Left kidney (tissue), 2 donors: ENCODE data around the gene TSPAN32. TPM values are rescaled to one million over a fixed set of nuclear protein-coding genes. Genes with fewer than 3 reads are reported as not detected.
A peak's percentile ranks its signal among the peaks of the same experiment; 100 is the strongest.
"Not testable (repeated sequence)": the region's sequence is repeated elsewhere in the genome, so short reads cannot be mapped to it uniquely, and the experiment has no call there.

Source experiments
- DNase-seq: peaks from one replicate; pipeline ENCODE4 v3.0.0-alpha.2; 2013
- polyA plus RNA-seq: library from polyadenylated mRNA; unstranded; fragments of 120-200 nt; gene quantifications from one replicate; pipeline ENCODE4 v1.2.1, GENCODE V29; 2013; ENCODE audit not compliant: insufficient read length

Gene TSPAN32
- polyA plus RNA-seq, 1 donor: 1.9 TPM

DNA sequence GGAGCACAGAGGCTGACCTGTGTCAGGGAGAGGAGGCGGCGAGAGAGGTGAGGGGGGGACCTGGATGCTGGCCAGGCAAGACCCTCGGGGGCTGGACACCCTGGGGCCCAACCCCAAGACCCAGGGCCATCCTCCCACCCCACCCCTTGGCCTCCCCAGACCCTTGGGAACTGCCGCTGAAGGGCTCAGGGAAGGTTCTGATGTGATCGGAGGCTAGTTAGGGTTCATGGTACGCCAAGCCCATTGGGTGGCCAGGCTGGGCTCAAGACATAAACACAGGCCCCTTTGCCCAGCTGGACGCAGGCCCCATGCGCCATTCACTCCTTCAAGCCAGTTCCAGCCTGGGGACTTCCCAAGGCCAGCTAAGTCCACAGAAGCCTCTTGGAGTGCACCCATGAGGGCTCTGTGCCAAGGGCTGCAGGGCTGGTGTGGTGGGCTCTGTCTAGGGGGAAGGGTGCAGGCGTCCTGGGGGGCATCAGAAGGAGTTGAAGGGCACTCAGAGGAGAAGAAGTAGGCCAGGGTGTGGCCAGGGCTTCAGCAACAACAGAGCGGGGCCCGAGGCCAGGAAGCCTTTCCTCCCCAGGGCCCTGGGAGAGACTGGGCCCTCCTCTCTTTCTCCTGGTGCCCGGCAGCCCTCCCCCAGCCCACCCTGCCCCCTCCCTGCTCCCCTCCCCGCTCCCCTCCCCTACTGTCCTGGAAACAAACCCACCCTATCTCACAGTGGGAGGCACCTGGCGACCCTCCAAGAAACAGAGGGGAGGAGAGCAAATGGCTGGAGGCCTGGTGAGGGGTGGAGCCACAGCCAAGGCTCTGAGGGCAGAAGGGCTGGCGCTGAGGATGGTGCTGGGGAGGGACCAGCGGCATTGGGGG, 12.9 kb downstream of the TSPAN32 start:
- DNase-seq: peak; percentile 90

DNA sequence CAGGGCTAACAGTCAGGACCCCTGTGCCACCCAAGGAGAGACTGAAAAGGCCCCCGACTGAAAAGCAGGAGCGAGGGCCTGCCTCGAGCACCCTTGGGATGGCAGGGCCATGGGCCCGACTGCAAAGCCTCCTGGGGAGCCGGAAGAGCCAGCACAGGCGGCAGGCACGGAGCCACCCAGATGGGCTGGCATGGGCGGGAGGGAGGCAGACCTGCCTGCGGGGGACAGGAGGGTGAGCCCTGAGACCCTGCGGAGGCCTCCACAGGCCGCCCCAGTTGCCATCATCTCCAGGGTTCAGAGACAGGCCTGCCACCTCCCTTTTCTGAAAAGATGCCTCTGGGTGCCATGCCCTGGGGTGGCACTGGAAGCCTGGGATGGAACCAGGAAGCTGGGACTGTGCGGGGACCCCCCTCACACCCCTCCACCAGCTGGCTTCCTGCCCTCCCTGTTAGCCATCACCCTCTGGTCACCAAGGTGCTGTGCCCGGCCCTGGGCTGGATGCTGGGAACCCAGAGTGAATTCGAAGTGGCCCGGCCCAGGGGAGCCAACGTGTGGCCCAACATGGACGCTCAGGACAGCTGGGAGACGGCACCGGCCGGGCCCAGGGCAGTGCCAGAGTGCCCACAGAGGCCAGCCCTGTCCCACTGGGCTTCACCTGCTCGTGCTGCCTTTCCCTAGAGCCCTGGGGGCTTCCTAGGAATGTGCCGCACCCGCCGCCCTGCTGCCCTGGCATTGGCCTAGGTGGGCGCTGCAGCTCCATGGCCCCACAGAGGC, 13.8 kb downstream of the TSPAN32 start:
- no peak for DNase-seq

DNA sequence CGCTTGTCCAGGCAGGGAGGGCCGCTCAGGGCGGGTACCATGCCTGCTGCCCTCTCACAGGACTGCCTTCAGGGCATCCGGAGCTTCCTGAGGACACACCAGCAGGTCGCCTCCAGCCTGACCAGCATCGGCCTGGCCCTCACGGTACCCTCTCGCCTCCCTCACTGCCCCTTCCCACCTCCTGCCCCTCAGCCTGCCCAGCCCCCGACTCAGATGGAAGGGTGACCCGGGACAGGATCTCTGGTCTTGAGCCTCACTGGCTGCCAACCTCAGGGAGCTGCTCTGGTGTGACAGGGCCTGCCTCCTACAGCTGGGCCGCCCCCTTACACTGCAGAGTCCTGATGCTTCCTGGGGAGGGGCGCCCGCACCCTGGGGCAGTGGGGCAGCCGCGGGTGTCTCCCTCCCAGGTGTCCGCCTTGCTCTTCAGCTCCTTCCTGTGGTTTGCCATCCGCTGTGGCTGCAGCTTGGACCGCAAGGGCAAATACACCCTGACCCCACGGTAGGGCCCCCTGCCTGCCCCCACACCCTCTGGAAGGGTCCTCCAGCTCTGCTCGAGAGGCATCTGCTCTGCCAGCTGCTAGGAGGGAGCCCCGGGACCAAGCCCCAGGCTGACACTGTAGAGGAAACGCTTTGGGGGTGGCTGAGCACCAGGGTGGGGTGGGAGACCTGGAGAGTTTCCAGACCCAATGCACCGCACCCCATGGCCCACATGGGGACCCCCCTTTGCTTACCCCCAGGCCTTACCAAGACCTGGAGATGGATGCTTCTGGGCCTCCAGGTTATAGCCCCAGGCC, 14.6 kb downstream of the TSPAN32 start:
- DNase-seq: no peak

DNA sequence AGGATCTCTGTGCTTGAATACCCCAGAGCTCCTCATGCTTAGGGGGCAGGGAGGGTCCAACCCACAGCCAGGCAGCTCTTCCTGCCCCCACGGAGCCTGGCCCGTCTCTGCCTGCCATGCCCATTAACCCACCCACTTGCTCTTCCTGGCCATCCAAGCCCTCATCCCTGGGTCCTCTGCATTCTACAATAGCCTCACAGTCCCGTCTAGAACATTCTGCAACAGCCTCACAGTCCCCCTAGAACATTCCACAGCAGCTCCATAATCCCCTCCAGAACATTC, 15.1 kb downstream of the TSPAN32 start:
- no peak for DNase-seq

DNA sequence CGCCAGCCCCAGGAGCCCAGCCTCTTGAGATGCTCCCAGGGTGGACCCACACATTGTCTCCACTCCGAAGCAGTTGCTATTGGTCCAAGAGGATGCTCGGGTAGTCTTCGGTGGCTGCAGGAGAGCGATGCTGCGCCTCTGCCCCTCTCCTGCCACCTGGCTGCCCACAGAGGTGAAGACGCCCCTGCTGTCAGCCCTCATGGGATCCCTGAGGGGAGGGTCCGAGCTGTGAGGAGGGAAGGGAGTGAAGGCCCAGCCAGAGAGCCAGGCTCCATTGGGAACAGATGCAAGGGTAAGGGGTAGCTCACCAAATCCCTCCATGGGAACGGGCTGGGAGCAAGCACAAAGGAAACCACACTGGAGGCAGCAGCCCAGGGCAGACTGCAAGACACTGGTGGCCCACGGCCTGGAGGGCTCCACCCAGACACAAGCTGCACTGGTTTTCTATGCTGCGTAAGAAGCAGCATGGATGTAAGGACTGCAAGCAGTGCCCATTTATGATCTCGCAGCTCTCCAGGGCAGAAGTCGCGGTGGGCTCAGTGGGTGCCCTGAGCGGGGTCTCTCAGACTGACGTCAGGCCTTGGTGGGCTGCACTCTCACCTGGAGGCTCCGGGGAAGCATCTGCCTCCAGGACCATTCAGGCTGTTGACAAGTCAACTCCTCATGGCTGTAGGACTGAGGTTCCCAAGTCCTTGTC, 15.7 kb downstream of the TSPAN32 start:
- no peak for DNase-seq

DNA sequence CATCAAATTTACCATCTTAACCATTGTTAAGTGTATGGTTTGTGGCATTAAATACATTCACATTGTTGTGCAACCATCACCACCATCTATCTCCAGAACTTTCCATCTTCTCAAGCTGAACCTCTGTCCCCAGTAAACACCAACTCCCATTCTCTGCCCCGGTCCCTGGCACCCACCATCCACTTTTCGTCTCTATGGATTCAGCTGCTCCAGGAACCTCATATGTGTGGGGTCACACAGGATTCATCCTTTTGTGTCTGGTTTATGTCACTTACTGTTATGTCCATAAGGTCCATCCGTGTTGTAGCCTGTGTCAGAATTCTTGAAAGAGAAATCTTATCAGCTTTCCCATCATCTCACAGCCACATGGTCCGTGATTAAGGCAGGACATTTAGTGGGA, 16.3 kb downstream of the TSPAN32 start:
- DNase-seq: no peak

DNA sequence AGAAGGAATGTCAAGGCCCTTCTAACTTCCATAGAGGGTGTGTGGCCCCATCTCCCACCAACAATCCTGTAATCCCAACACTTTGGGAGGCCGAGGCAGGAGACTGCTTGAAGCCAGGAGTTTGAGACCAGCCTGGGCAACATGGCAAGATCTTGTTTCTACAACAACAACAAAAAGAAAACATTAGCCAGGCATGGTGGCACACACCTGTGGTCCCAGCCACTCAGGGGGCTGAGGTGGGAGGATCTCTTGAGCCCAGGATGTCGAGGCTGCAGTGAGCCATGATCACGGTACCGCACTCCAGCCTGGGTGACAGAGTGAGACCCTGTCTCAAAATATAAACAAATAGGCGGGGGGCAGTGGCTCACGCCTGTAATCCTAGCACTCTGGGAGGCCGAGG, 16.9 kb downstream of the TSPAN32 start:
- no peak for DNase-seq

DNA sequence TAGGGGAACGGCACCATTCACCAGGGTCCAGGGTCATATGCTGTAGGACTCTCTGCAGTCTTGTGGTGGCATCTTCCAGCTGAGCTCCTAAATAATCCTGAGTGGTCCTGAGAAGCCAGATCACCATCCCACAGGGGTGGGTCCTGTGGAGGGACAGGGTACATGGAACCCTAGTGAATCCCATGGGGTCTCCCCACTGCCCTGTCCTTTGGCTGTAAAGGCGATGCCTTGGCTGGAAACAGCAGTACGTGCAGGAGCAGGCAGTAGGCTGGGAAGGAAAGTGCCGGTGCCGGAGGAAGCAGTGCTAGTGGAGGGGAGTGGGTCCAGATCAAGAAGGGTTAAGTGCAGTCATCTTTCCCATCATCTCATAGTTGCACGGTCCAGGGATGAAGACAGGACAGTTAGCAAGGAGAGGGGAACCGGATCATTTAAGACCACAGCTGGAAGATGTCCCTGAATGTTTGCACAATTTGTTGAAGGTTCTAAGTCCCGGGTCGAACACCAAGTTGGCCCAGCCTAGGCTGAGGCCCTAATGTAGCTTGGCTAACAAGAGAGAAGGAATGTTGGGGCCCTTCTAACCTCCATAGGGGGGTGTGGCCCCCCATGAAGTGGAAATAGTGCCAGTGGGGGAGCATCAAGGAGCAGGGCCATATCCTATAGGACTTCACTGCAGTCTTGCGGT, 18.1 kb downstream of the TSPAN32 start:
- no peak for DNase-seq

DNA sequence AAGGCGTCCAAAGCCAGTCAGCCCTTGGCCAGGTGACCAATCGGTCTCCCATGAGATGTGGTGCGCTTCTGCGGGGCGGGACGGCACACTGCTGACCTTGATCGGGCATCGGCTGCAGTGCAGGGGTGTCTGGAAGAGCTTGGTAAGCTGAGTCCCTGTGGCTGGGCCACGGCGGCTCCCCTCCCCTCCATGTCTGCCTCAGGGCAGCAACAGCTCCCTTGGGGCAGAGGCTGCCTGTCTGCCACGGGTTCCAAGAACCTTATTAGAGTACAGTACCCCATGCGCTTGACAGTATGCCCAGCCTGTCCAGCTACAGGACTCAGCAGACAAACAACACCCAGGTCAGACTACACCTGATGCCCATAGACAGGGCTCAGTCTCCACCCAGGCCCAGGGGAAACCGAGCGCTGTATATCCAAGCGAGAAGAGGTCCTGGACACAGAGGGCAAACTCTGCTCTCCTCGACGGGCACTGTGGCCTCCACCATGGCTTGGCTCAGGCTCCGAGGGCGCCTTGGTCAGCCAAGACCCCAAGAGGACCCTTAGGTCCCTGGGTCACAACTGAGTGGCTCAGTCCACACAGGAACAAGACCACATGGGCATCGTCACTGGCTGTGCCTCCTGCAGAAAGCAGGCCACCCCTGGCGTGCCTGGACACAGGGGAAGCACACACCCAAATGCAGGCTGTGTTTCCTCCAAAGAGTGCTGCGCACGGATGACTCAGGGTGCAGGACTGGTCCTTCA, 18.9 kb downstream of the TSPAN32 start:
- no peak for DNase-seq

DNA sequence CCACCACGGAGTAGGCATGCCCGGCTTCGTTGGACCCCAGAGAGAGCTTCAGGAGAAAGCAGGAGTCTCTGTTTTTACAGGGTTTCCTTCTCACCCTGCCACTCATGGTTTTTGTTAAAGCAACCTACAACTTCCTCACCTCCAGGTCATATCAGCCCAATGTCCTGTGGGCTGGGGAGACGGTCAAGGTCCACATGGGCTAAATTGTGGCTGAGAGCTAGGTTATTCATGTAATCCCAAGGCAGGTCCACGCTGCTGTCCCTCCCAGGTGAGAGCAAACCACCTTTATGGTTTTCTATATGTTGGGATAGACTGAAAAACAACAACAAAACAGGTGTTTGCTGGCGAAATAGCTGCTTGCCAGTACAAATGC, 19.5 kb downstream of the TSPAN32 start:
- no peak for DNase-seq

DNA sequence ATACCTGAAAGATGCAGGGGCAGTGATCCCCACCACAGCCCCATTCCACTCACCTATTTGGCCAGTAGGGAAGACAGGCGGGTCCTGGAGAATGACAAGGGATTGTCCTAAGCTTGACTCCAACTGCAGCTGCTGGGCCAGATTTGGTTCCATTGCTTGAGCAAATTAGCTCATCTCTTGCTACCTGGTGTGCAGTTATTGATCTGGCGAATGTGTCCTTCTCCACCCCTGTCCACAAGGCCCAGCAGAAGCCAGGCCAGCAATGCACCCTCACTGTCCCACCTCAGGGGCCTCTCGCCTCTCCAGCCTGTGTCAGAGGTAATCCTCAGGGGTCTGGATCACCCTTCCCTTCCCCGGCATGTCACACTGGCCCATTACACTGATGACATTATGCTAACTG, 23.3 kb downstream of the TSPAN32 start:
- no peak for DNase-seq

DNA sequence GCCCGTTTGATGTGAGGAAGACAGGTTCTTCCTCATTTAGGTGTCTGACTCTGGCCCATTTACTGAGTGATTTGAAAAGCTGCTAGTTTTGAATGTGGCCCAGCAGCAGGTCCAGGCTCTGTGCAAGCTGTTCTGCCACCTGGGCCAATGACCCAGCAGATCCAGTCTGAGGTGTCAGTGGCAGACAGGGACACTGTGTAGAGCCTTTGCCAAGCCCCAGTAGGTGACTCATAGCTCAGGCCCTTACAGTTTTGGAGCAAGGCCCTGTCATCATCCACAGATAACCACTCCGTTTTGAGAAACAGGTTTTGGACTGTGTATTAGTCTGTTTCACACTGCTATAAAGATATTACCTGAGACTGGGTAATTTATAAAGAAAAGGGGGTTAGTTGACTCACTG, 23.9 kb downstream of the TSPAN32 start:
- no peak for DNase-seq

DNA sequence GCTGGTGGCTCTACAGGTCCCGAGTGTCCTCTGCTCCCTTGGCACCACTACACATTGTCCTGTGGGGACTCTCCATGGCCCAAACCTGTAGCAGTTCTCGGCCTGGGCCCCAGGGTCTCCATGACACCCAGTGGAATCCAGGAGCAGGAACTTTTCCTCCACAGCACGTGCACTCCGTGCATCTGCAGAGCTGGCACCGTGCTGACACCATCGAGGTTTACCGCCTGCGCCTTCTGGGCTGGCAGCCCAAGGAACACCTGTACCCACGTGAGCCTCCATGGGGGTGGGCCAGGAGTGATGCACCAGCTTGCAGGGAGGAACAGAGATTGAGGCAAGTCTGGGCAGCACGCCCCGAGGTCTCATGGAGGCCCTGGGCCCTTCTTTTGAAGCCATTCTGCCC, 25.2 kb downstream of the TSPAN32 start:
- DNase-seq: no peak

DNA sequence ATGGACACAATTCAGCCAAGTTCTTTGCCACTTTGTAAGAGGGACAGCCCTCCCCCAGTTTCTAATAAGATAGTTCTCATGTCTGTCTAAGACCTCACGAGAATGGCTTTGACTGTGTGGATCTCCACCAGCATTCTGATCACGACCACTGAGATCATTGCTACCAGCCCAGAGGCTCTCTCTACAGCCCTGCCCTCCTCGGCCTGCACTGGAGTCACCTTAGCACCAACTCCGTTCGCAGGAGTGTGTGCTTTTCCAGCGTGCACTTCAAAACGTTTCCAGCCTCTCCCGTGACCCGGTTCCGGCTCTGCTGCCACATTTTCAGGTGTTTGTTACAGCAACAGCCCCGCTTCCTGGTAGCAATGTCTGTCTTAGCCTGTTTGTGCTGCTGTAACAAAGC, 26.2 kb downstream of the TSPAN32 start:
- no peak for DNase-seq

DNA sequence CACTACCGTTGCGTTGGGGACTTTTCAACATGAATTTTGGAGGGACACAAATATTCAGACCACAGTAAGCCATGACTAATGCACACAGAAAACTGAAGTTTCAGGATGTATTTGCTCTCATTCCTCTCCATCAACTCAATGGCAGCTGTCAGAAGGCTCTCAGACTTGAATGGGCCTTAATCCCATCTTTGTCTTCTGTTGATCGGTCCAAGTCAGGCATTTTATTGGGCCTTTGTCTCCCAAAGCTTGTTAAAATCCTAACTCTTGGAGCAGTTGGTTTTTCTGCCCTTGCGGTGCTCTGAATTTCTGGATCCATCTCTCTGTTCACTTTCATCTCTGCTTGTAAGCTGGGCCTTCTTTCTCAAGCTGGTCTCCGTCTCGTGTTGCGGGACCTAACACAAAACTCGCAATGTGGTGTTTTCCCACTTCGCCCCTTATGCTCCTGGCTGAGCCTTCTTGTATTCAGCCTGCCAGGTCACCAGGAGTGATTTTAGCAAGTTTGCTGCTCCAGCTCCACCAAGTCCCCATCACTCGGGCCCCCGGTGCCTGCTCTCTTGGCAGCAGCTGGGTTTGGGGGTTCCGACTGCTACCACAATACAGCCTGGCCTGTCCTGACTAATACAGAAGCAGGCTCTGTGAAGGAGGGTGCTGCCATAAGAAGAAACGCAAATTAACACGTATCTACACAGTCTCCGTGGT, 27.0 kb downstream of the TSPAN32 start:
- no peak for DNase-seq

DNA sequence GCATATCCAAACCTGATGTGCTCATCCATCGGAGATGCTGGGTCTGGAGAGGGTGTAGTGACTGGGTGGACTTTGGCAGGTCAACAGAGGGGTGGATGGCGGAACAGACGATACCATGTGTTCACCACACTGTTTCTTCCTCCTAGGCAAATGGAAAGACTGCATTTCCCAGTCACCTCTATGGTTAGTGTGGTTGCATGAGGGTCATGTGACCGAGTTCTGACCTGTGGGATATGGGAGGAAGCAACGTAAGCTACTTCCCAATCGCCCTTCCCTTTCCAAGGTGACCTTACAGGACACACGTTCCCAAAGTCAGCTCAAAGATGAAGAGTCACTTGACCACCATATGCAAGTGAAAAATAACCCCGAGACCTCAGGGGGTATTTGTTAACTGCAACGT, 27.7 kb downstream of the TSPAN32 start:
- no peak for DNase-seq

DNA sequence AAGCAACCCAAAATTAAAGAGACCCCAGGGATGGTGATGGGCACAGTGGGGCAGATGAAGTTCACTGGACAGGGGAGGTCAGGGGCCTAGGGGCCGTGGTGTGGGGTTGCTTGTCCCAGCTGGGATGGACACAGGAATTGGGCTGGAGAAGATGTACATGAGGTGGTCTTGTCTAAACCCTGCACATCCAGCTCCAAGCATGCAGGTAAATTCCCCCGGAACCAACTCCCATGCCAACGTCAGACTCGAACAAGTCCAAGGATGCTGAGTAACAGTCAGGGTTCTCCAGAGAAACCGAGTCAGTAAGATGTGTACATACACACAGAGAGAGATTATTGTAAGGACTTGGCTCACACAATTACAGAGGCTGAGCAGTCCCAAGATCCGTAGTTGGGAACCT, 28.9 kb downstream of the TSPAN32 start:
- no peak for DNase-seq

DNA sequence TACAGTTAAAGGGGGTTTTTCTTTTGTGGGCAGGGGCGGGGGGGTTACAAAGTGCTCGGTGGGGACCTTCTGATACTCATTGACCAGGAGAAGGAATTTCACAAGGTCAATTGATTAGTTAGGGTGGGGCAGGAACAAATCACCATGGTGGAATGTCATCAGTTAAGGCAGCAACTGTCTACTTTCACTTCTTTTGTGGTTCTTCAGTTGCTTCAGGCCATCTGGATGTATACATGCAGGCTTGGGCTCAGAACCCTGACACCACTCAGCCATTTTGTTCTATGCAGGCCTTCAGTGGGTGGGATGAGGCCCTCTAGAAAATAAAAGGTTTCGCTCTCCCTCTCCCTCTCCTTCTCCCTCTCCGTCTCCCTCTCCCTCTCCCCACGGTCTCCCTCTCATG, 29.6 kb downstream of the TSPAN32 start:
- DNase-seq: no peak

DNA sequence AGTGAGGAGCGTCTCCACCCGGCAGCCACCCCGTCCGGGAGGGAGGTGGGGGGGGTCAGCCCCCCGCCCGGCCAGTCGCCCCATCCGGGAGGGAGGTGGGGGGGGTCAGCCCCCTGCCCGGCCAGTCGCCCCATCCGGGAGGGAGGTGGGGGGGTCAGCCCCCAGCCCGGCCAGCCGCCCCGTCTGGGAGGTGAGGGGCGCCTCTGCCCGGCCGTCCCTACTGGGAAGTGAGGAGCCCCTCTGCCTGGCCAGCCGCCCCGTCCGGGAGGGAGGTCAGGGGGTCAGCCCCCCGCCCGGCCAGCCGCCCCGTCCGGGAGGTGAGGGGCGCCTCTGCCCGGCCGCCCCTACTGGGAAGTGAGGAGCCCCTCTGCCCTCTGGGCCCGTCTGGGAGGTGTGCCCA, 30.8 kb downstream of the TSPAN32 start:
- DNase-seq: not testable (repeated sequence)

DNA sequence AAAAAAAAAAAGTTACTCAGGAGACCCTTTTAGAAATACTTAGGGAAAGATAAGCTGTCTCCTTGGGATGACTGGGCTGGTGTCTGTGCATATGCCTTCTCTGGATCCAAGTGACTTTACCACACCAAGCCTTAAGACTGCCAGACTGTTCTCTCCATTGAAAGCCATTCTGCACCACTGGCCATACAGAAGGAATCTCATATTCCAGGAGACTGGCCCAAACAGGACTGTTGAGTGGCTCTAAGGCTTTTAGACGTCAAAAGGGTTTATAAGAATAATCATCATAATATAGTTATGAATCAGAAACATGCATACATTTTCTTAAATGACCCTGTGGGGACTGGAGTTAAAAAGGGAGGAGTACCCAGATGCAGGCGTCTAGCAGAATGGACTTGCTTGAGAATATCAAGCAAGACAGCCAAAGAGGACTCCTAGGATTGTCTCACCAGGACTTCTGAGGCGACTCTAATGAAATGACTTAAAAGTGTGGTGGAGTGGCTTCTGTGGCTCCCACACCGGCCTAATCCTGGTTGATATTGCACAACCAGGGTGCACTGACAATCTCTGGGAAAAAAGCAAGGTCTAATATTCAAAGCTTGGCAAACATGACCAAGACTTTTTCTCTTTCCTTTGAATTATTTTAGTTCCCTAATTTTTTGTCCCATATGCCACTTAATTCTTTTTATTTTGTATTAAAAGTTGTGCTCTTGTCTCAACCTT, 31.8 kb downstream of the TSPAN32 start:
- DNase-seq: not testable (repeated sequence)
